Ovary (tissue), 3 donors: Measurements from ENCODE around the gene P4HA2.

Source experiments
- POLR2A ChIP-seq: fragments of 450-650 bp; IDR thresholded peaks from one replicate; pipeline ENCODE4 v1.6.1; 2017; ENCODE audit warnings: antibody characterized with exemption, mild to moderate bottlenecking, moderate library complexity
- TF ChIP-seq, protein P1 (sequence below), 3 donors: fragments of 450-650 bp in 2 of 3; fragments of 200-600 bp in 1 of 3; IDR thresholded peaks; one replicate each; pipeline versions ENCODE4 v1.5.1 to v1.8.0; 2016 to 2022; ENCODE audit warnings: antibody characterized with exemption in 3 of 3, mild to moderate bottlenecking in 1 of 3
- donor health status: DM: no; HTN: no; CAD: no.

DNA sequence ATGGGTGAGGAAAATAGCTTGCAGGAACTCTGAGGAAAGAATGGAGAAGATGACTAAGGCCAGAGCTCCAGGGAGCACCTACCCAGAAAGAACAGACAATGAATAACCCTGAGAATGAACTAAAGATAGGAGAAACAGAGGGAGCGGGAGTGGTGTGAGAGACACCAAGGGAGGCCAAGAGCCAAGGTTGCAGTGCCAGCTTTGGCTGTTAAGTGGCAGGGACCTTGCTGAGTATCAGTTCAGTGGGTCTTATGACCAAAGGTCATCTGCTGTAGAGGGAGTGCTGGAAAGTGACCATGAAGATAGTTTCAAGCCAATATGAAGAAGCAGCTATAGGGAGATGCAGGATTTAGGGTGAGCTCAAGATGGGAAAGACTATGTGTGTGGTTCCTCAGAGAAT is 16.7 kb downstream of the P4HA2 start:
- TF ChIP-seq, protein P1, sequence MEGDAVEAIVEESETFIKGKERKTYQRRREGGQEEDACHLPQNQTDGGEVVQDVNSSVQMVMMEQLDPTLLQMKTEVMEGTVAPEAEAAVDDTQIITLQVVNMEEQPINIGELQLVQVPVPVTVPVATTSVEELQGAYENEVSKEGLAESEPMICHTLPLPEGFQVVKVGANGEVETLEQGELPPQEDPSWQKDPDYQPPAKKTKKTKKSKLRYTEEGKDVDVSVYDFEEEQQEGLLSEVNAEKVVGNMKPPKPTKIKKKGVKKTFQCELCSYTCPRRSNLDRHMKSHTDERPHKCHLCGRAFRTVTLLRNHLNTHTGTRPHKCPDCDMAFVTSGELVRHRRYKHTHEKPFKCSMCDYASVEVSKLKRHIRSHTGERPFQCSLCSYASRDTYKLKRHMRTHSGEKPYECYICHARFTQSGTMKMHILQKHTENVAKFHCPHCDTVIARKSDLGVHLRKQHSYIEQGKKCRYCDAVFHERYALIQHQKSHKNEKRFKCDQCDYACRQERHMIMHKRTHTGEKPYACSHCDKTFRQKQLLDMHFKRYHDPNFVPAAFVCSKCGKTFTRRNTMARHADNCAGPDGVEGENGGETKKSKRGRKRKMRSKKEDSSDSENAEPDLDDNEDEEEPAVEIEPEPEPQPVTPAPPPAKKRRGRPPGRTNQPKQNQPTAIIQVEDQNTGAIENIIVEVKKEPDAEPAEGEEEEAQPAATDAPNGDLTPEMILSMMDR (IDR thresholded peaks at IDR 0.05), result no peak
- TF ChIP-seq POLR2A, result no peak
